NAMALWA (cell line): Measurements from ENCODE around the gene LSM8.
"Not testable (repeated sequence)": the region's sequence is repeated elsewhere in the genome, so short reads cannot be mapped to it uniquely, and the experiment has no call there.

Source experiments
- DNase-seq: peaks from one replicate; pipeline ENCODE4 v3.0.0-alpha.2; 2015; ENCODE audit warnings: low spot score

LSM8 gene

GRCh38 chr7:118214051-118214832, 30.3 kb downstream of the LSM8 start:
- peak; percentile 83 for DNase-seq

GRCh38 chr7:118214833-118215182, 30.8 kb downstream of the LSM8 start:
- DNase-seq, result no peak

- DNase-seq, result no peak
These were observed 33.3 kb downstream of the LSM8 start for GRCh38 chr7:118217210-118217619.

- no peak for DNase-seq
These were observed 34.6 kb downstream of the LSM8 start for GRCh38 chr7:118218413-118219156.

GRCh38 chr7:118219157-118219512, 35.2 kb downstream of the LSM8 start:
- DNase-seq, result no peak

- DNase-seq, result no peak
These were observed 36.6 kb downstream of the LSM8 start for GRCh38 chr7:118220583-118220982.

GRCh38 chr7:118222591-118222990, 38.6 kb downstream of the LSM8 start:
- no peak for DNase-seq

- DNase-seq, result no peak
These were observed 40.6 kb downstream of the LSM8 start, which contains the start of gene ANKRD7 for GRCh38 chr7:118224521-118224920. TSS of gene ANKRD7 (plus strand) at chr7:118224704. CDS start at chr7:118224831, 127 bp downstream.

- DNase-seq, result no peak
These were observed 48.9 kb downstream of the LSM8 start for GRCh38 chr7:118232837-118233236.

GRCh38 chr7:118233799-118234198, 49.8 kb downstream of the LSM8 start:
- DNase-seq, result no peak

GRCh38 chr7:118239014-118239413, 55.0 kb downstream of the LSM8 start:
- DNase-seq, result no peak

- not testable (repeated sequence) for DNase-seq
These were observed 56.4 kb downstream of the LSM8 start for GRCh38 chr7:118240320-118240719.
